Measurements from ENCODE around the gene GPER1.

Gene GPER1

GRCh38 chr7:1049006-1049741, 38.7 kb upstream of the GPER1 start:
- Histone ChIP-seq H2AFZ (ENCODE audit: low read depth, low read length, severe bottlenecking) (no peak overlapping the region), H3K4me3 (ENCODE audit: insufficient read depth, low read length, poor library complexity, severe bottlenecking) (no peak overlapping the region), H3K36me3 (ENCODE audit: low read length) (no peaks in the 10 kb centered on the region), H3K79me2 (ENCODE audit: insufficient read depth, low read length) (no peaks in the 10 kb centered on the region), H3F3A (ENCODE audit: insufficient read depth) (no peaks in the 10 kb centered on the region), H3K4me2 (ENCODE audit: low read depth, low read length, poor library complexity, severe bottlenecking) (no peak overlapping the region), H3K9me2 (replicated peaks; ENCODE audit: insufficient read depth, low read length) (no peaks in the 10 kb centered on the region), H3K27ac (ENCODE audit: low read depth, low read length) (no peak overlapping the region), H3K9ac (ENCODE audit: low read length) (no peak overlapping the region), H4K20me1 (ENCODE audit: low read depth, low read length) (0 out of 2 replicates have a peak, but pooled peaks cover 4% of the 10 kb centered on the region), H3K27me3 (ENCODE audit: low read length) (no peaks in the 10 kb centered on the region), H3K9me3 (ENCODE audit: insufficient read depth, low read length) (no peaks in the 10 kb centered on the region)
- TF ChIP-seq EZH2phosphoT487 (conservative IDR thresholded peaks at IDR 0.05; ENCODE audit: low read length), result no peak
- no peak for TF ChIP-seq CTCF (IDR thresholded peaks at IDR 0.05; ENCODE audit: insufficient read depth, low read length, poor library complexity, severe bottlenecking)

- H3K4me2 ChIP-seq (ENCODE audit: low read depth, low read length, poor library complexity, severe bottlenecking), result no peak overlapping the region
- H3K9me2 ChIP-seq (replicated peaks; ENCODE audit: insufficient read depth, low read length), result no peaks in the 10 kb centered on the region
- no peak overlapping the region for H3K4me3 ChIP-seq (ENCODE audit: insufficient read depth, low read length, poor library complexity, severe bottlenecking)
- no peaks in the 10 kb centered on the region for H3F3A ChIP-seq (ENCODE audit: insufficient read depth)
- TF ChIP-seq EZH2phosphoT487 (conservative IDR thresholded peaks at IDR 0.05; ENCODE audit: low read length) (no peak), CTCF (IDR thresholded peaks at IDR 0.05; ENCODE audit: insufficient read depth, low read length, poor library complexity, severe bottlenecking) (no peak)
- H3K27me3 ChIP-seq (ENCODE audit: low read length), result no peaks in the 10 kb centered on the region
- no peaks in the 10 kb centered on the region for H3K79me2 ChIP-seq (ENCODE audit: insufficient read depth, low read length)
- 0 out of 2 replicates have a peak, but pooled peaks cover 4% of the 10 kb centered on the region for H4K20me1 ChIP-seq (ENCODE audit: low read depth, low read length)
- no peak overlapping the region for H3K9ac ChIP-seq (ENCODE audit: low read length)
- H3K27ac ChIP-seq (ENCODE audit: low read depth, low read length), result no peak overlapping the region
- no peaks in the 10 kb centered on the region for H3K9me3 ChIP-seq (ENCODE audit: insufficient read depth, low read length)
- H2AFZ ChIP-seq (ENCODE audit: low read depth, low read length, severe bottlenecking), result no peak overlapping the region
- no peaks in the 10 kb centered on the region for H3K36me3 ChIP-seq (ENCODE audit: low read length)
Measured at GRCh38 chr7:1049801-1050200, 38.1 kb upstream of the GPER1 start.

GRCh38 chr7:1050254-1050906, 37.5 kb upstream of the GPER1 start:
- H4K20me1 ChIP-seq (ENCODE audit: low read depth, low read length), result 0 out of 2 replicates have a peak, but pooled peaks cover 4% of the 10 kb centered on the region
- no peak overlapping the region for H3K27ac ChIP-seq (ENCODE audit: low read depth, low read length)
- H2AFZ ChIP-seq (ENCODE audit: low read depth, low read length, severe bottlenecking), result no peak overlapping the region
- no peak overlapping the region for H3K4me3 ChIP-seq (ENCODE audit: insufficient read depth, low read length, poor library complexity, severe bottlenecking)
- H3F3A ChIP-seq (ENCODE audit: insufficient read depth), result no peaks in the 10 kb centered on the region
- no peaks in the 10 kb centered on the region for H3K27me3 ChIP-seq (ENCODE audit: low read length)
- no peaks in the 10 kb centered on the region for H3K9me2 ChIP-seq (replicated peaks; ENCODE audit: insufficient read depth, low read length)
- no peak for TF ChIP-seq CTCF (IDR thresholded peaks at IDR 0.05; ENCODE audit: insufficient read depth, low read length, poor library complexity, severe bottlenecking)
- TF ChIP-seq EZH2phosphoT487 (conservative IDR thresholded peaks at IDR 0.05; ENCODE audit: low read length), result no peak
- no peak overlapping the region for H3K4me2 ChIP-seq (ENCODE audit: low read depth, low read length, poor library complexity, severe bottlenecking)
- no peak overlapping the region for H3K9ac ChIP-seq (ENCODE audit: low read length)
- H3K9me3 ChIP-seq (ENCODE audit: insufficient read depth, low read length), result no peaks in the 10 kb centered on the region
- H3K79me2 ChIP-seq (ENCODE audit: insufficient read depth, low read length), result no peaks in the 10 kb centered on the region
- H3K36me3 ChIP-seq (ENCODE audit: low read length), result no peaks in the 10 kb centered on the region

Measured in SU-DHL-6 (cell line).